Endothelial cell of umbilical vein (primary cell): ENCODE measurements around the gene C4orf50. TPM values are rescaled to one million over a fixed set of nuclear protein-coding genes. Genes with fewer than 3 reads are reported as not detected.

Experiments
- BruUV-seq: library from RNA; stranded (reverse); fragments of 400-500 nt; replicated peaks from 2 replicates; lab custom pipeline; 2021; lab: Mats Ljungman, UMichigan
- CTCF ChIA-PET: fragments of 300-600, 350-600 bp; sonication (Branson Sonifier 250); formaldehyde crosslinking; loops from one replicate; lab custom pipeline; 2021; ENCODE audit warnings: antibody characterized with exemption, inconsistent platforms; lab: Charles Lee
- POLR2A ChIA-PET: fragments of 300-600, 350-600 bp; sonication (Branson Sonifier 250); formaldehyde crosslinking; loops from one replicate; lab custom pipeline; 2021; ENCODE audit warnings: antibody characterized with exemption, inconsistent platforms; lab: Charles Lee
- DNase-seq: peaks from one replicate; pipeline ENCODE4 v3.0.0-alpha.2; 2011; ENCODE audit warnings: low read depth, low spot score
- FAIRE-seq: peaks from 2 replicates; lab custom pipeline; 2011; peaks lifted over from hg19 to GRCh38; lab: Jason Lieb, UNC
- H2AFZ ChIP-seq: 2 replicates; pipeline ENCODE4 v1.6.0; 2012; ENCODE audit warnings: low read depth, low read length, control low read depth, inconsistent platforms
- H3K27ac ChIP-seq: 2 replicates; pipeline ENCODE4 v1.5.1; 2011; ENCODE audit warnings: low read depth, mild to moderate bottlenecking, control low read depth, low read length, moderate library complexity; ENCODE audit not compliant: insufficient read depth
- H3K27me3 ChIP-seq, 2 experiments: 2 replicates each; pipeline versions ENCODE4 v1.6.0 to v1.6.1; 2011; ENCODE audit warnings: low read length in 2 of 2, mixed read lengths in 1 of 2; ENCODE audit not compliant: control insufficient read depth in 2 of 2, insufficient read depth in 2 of 2
- H3K36me3 ChIP-seq, 2 experiments: 2 replicates in 1 of 2; 3 replicates in 1 of 2; pipeline ENCODE4 v1.5.1; 2011; ENCODE audit warnings: low read length in 2 of 2, mild to moderate bottlenecking in 1 of 2, moderate library complexity in 1 of 2; ENCODE audit not compliant: control insufficient read depth in 2 of 2, insufficient read depth in 2 of 2; ENCODE audit errors: extremely low read depth in 1 of 2
- H3K4me1 ChIP-seq: 3 replicates; pipeline ENCODE4 v1.5.1; 2011; ENCODE audit warnings: mild to moderate bottlenecking, low read length; ENCODE audit not compliant: control insufficient read depth, insufficient read depth; ENCODE audit errors: extremely low read depth
- H3K4me2 ChIP-seq: 2 replicates; pipeline ENCODE4 v1.6.1; 2011; ENCODE audit warnings: low read length, control low read depth, mixed read lengths; ENCODE audit not compliant: insufficient read depth
- H3K4me3 ChIP-seq, 3 experiments: fragments of 200-600 bp in 1 of 3; sonication (generic), shearing (Covaris generic) in 1 of 3; replicated peaks in 1 of 3; 2 replicates each; pipeline ENCODE4 v1.5.1; 2011 to 2016; ENCODE audit warnings: control low read depth in 3 of 3, low read length in 3 of 3, mild to moderate bottlenecking in 2 of 3, inconsistent platforms in 1 of 3, low read depth in 1 of 3, moderate library complexity in 1 of 3; ENCODE audit not compliant: insufficient read depth in 1 of 3
- H3K79me2 ChIP-seq: 2 replicates; pipeline ENCODE4 v1.6.0; 2012; ENCODE audit warnings: low read length, inconsistent platforms; ENCODE audit not compliant: control insufficient read depth, insufficient read depth
- H3K9ac ChIP-seq: replicated peaks from 2 replicates; pipeline ENCODE3; 2011; ENCODE audit warnings: low read length, control low read depth; ENCODE audit not compliant: insufficient read depth; ENCODE audit errors: extremely low read depth
- H3K9me1 ChIP-seq: replicated peaks from 3 replicates; pipeline ENCODE4 v1.6.0; 2011; ENCODE audit warnings: mild to moderate bottlenecking, low read length; ENCODE audit not compliant: control insufficient read depth, insufficient read depth; ENCODE audit errors: extremely low read depth
- H3K9me3 ChIP-seq: replicated peaks from 2 replicates; pipeline ENCODE4 v1.5.1; 2012; ENCODE audit warnings: low read length, inconsistent platforms; ENCODE audit not compliant: control insufficient read depth, insufficient read depth
- H4K20me1 ChIP-seq: replicated peaks from 2 replicates; pipeline ENCODE3; 2011; ENCODE audit warnings: mild to moderate bottlenecking, low read length; ENCODE audit not compliant: control insufficient read depth, insufficient read depth; ENCODE audit errors: extremely low read depth
- CTCF ChIP-seq, 2 donors: IDR thresholded peaks; 1 replicate in 1 of 2; 2 replicates in 1 of 2; pipeline ENCODE4 v1.5.1; 2011; ENCODE audit warnings: low read length in 2 of 2, mild to moderate bottlenecking in 2 of 2, moderate library complexity in 2 of 2, control low read depth in 1 of 2, inconsistent platforms in 1 of 2, low read depth in 1 of 2; ENCODE audit not compliant: insufficient read depth in 1 of 2; ENCODE audit errors: extremely low read depth in 1 of 2
- EZH2 ChIP-seq: IDR thresholded peaks from 2 replicates; pipeline ENCODE4 v1.6.1; 2012; ENCODE audit warnings: borderline replicate concordance, low read depth, mild to moderate bottlenecking, moderate library complexity, low read length, inconsistent platforms; ENCODE audit not compliant: severe bottlenecking
- FOS ChIP-seq: IDR thresholded peaks from 2 replicates; pipeline ENCODE4 v1.6.1; 2011; ENCODE audit warnings: mild to moderate bottlenecking, low read length, moderate library complexity, borderline replicate concordance; ENCODE audit not compliant: insufficient read depth
- GATA2 ChIP-seq: IDR thresholded peaks from 2 replicates; pipeline ENCODE4 v1.7.0; 2011; ENCODE audit warnings: low read depth, mild to moderate bottlenecking, moderate library complexity, mixed read lengths, low read length; ENCODE audit not compliant: insufficient read length, insufficient read depth
- JUN ChIP-seq: IDR thresholded peaks from 2 replicates; pipeline ENCODE4 v1.6.1; 2011; ENCODE audit warnings: borderline replicate concordance, low read depth; ENCODE audit not compliant: insufficient read length, insufficient read depth
- MAX ChIP-seq: IDR thresholded peaks from 2 replicates; pipeline ENCODE4 v1.6.1; 2011; ENCODE audit not compliant: insufficient read depth, insufficient read length
- MYC ChIP-seq: IDR thresholded peaks from one replicate; pipeline ENCODE4 v1.6.1; 2011; ENCODE audit warnings: mild to moderate bottlenecking, low read depth, low read length
- POLR2A ChIP-seq: IDR thresholded peaks from 2 replicates; pipeline ENCODE4 v1.6.1; 2012; ENCODE audit warnings: low read depth, mild to moderate bottlenecking, control low read depth, low read length
- POLR2AphosphoS5 ChIP-seq: IDR thresholded peaks from 2 replicates; pipeline ENCODE4 v1.6.1; 2012; ENCODE audit warnings: low read depth, mild to moderate bottlenecking, control low read depth, low read length, moderate library complexity; ENCODE audit not compliant: insufficient read depth
- dilution Hi-C: fragments of 300-500 bp; cut with MboI; formaldehyde crosslinking; loops from one replicate; pipeline ENCODE4 v1.15.0; 2019; ENCODE audit warnings: low sequenced_read_pairs; ENCODE audit not compliant: extremely low pct_ligation_motif_present
- intact Hi-C: fragments of 100-400 bp; cut with micrococcal nuclease; formaldehyde crosslinking; loops from one replicate; pipeline ENCODE4 v1.10.0; 2022
- polyA plus RNA-seq, 4 experiments: library from polyadenylated mRNA; depleted of rRNA in 3 of 4; stranded (reverse) in 3 of 4; unstranded in 1 of 4; fragments of >200 nt; gene quantifications; 2 replicates each; pipeline versions ENCODE4 v1.2.1 to v1.2.3, GENCODE V29; 2011 to 2012; ENCODE audit warnings: missing spikeins in 1 of 4
- total RNA-seq: library from RNA; stranded (reverse); gene quantifications from 2 replicates; pipeline ENCODE4 v1.2.3, GENCODE V29; 2021

Gene C4orf50
- total and polyA plus RNA-seq, 2 donors (not counting 3 experiments of a cell fraction or from before 2014, with no cell fraction given) = not detected

- Histone ChIP-seq H2AFZ (no peak overlapping the region), H3K36me3 (no peaks in the 10 kb centered on the region), H3K27me3 (no peaks in the 10 kb centered on the region), H3K9me3 (no peaks in the 10 kb centered on the region), H3K4me3 (no peak overlapping the region), H3K9me1 (no peaks in the 10 kb centered on the region), H3K4me1 (no peaks in the 10 kb centered on the region), H3K4me2 (no peak overlapping the region), H3K9ac (no peak overlapping the region), H3K27ac (no peak overlapping the region), H4K20me1 (no peaks in the 10 kb centered on the region), H3K79me2 (no peaks in the 10 kb centered on the region)
- CTCF ChIA-PET = no interaction called here
- POLR2A ChIA-PET = no interaction called here
- intact Hi-C loops = no loop called here
- no TSS peak for BruUV-seq
- no peak for FAIRE-seq
- dilution Hi-C loops = no loop called here
- DNase-seq = no peak
- TF ChIP-seq CTCF (IDR thresholded peaks at IDR 0.05; ENCODE audit: extremely low read depth in 1 of 2, insufficient read depth in 1 of 2, low read depth in 1 of 2, low read length in 2 of 2) (no peak), MYC (no peak), FOS (no peak), GATA2 (no peak), JUN (no peak)
Measured at GRCh38 chr4:5854929-5855328, 163.3 kb downstream of the C4orf50 start.

- intact Hi-C loops (no loop called here), dilution Hi-C loops (no loop called here)
- Histone ChIP-seq H2AFZ (no peak overlapping the region), H3K9me3 (no peaks in the 10 kb centered on the region), H3K36me3 (no peaks in the 10 kb centered on the region), H3K9ac (no peak overlapping the region), H3K79me2 (no peaks in the 10 kb centered on the region), H3K9me1 (no peaks in the 10 kb centered on the region), H3K27ac (no peak overlapping the region), H3K4me3 (no peak overlapping the region), H3K4me2 (no peak overlapping the region), H3K4me1 (no peaks in the 10 kb centered on the region), H4K20me1 (no peaks in the 10 kb centered on the region), H3K27me3 (no peaks in the 10 kb centered on the region)
- CTCF ChIA-PET = no interaction called here
- POLR2A ChIA-PET = no interaction called here
- FAIRE-seq (no peak), DNase-seq (no peak)
- TF ChIP-seq MAX (no peak), EZH2 (no peak), CTCF (IDR thresholded peaks at IDR 0.05; ENCODE audit: extremely low read depth in 1 of 2, insufficient read depth in 1 of 2, low read depth in 1 of 2, low read length in 2 of 2) (no peak), POLR2A (no peak), JUN (no peak), GATA2 (no peak), MYC (no peak), POLR2AphosphoS5 (no peak), FOS (no peak)
- BruUV-seq = no TSS peak
Measured at GRCh38 chr4:5852523-5853202, 165.6 kb downstream of the C4orf50 start.
